Measurements from ENCODE around the gene BLCAP.
"Not testable (repeated sequence)": the region's sequence is repeated elsewhere in the genome, so short reads cannot be mapped to it uniquely, and the experiment has no call there.

Gene BLCAP

GRCh38 chr20:37479925-37480691, 47.6 kb downstream of the BLCAP start:
- DNase-seq = no peak

GRCh38 chr20:37479266-37479665, 48.4 kb downstream of the BLCAP start:
- DNase-seq = no peak

- no peak for DNase-seq
These were observed 50.6 kb downstream of the BLCAP start for GRCh38 chr20:37477041-37477440.

GRCh38 chr20:37475252-37475651, 52.4 kb downstream of the BLCAP start:
- DNase-seq = no peak

GRCh38 chr20:37474386-37474785, 53.3 kb downstream of the BLCAP start:
- no peak for DNase-seq

- DNase-seq = no peak
These were observed 54.3 kb downstream of the BLCAP start for GRCh38 chr20:37473249-37474000.

- DNase-seq = not testable (repeated sequence)
These were observed 55.2 kb downstream of the BLCAP start for GRCh38 chr20:37472435-37472834.

GRCh38 chr20:37471741-37472235, 55.9 kb downstream of the BLCAP start:
- DNase-seq = no peak

GRCh38 chr20:37470190-37470589, 57.5 kb downstream of the BLCAP start:
- not testable (repeated sequence) for DNase-seq

GRCh38 chr20:37469531-37469930, 58.1 kb downstream of the BLCAP start:
- DNase-seq = no peak

GRCh38 chr20:37468886-37469285, 58.8 kb downstream of the BLCAP start:
- DNase-seq = no peak

All from hematopoietic multipotent progenitor cell treated with erythropoietin and hydrocortisone succinate and interleukin-3 and kit ligand, for 8 days (in vitro differentiated cells).